Colonic mucosa (tissue), 4 donors: ENCODE measurements around the gene SPAG7. TPM values are rescaled to one million over a fixed set of nuclear protein-coding genes. Genes with fewer than 3 reads are reported as not detected.

Source experiments
- DNase-seq: peaks from one replicate; pipeline ENCODE4 v3.0.0-alpha.2; 2020
- H3K27ac ChIP-seq: fragments of 200-600 bp; one replicate; pipeline ENCODE4 v1.8.0; 2021
- H3K27me3 ChIP-seq: fragments of 200-600 bp; one replicate; pipeline ENCODE4 v1.8.0; 2021
- H3K36me3 ChIP-seq: fragments of 200-600 bp; one replicate; pipeline ENCODE4 v1.8.0; 2021
- H3K4me1 ChIP-seq: fragments of 200-600 bp; one replicate; pipeline ENCODE4 v1.8.0; 2021; ENCODE audit warnings: mild to moderate bottlenecking
- H3K4me3 ChIP-seq: fragments of 200-600 bp; one replicate; pipeline ENCODE4 v1.8.0; 2021
- H3K9ac ChIP-seq, 2 donors: one replicate each; pipeline ENCODE4 v1.7.0; 2013; ENCODE audit warnings: control low read depth in 2 of 2, low read depth in 2 of 2, low read length in 2 of 2
- H3K9me3 ChIP-seq: fragments of 200-600 bp; one replicate; pipeline ENCODE4 v1.8.0; 2021
- CTCF ChIP-seq: fragments of 200-600 bp; IDR thresholded peaks from one replicate; pipeline ENCODE4 v1.8.0; 2022; ENCODE audit warnings: antibody characterized with exemption, mild to moderate bottlenecking
- intact Hi-C: fragments of 100-400 bp; cut with DNase I; formaldehyde crosslinking; loops from one replicate; pipeline ENCODE4 v1.14.1; 2022
- total RNA-seq, 2 donors: library from RNA; stranded (reverse); fragmentation: NEBNext Ultra II Directional in 1 of 2; extraction: Animal tissue kit (Norgen Biotek cat#: 25700) in 1 of 2; gene quantifications; one replicate each; pipeline ENCODE4 v1.2.1, GENCODE V29; 2021
- donor health status: healthy.
- donor health status: DM: no; HTN: no; CAD: no.
- donor health status: DM: no; HTN: no; CAD: no.

The SPAG7 gene
- total RNA-seq, 2 donors from 2014 or later, result 47.7 to 56.4 TPM

GRCh38 chr17:4994081-4994595 lies 26.5 kb upstream of the SPAG7 start:
- peaks cover 7% of the 10 kb centered on the region for H3K4me1 ChIP-seq
- intact Hi-C loops, result no loop called here
- H3K9ac ChIP-seq, result no peak overlapping the region
- no peak overlapping the region for H3K4me3 ChIP-seq
- H3K27ac ChIP-seq, result no peak overlapping the region
- H3K27me3 ChIP-seq, result no peaks in the 10 kb centered on the region
- no peaks in the 10 kb centered on the region for H3K36me3 ChIP-seq
- H3K9me3 ChIP-seq, result no peaks in the 10 kb centered on the region
- DNase-seq, result no peak
- no peak for TF ChIP-seq CTCF

- Histone ChIP-seq H3K27ac (peak overlapping the region; percentile 96), H3K9me3 (no peaks in the 10 kb centered on the region), H3K4me1 (peaks cover 9% of the 10 kb centered on the region), H3K4me3 (peak overlapping the region; percentile 95), H3K27me3 (no peaks in the 10 kb centered on the region), H3K36me3 (peaks cover 5% of the 10 kb centered on the region), H3K9ac (peak overlapping the region; percentile 92 to 99)
- intact Hi-C loops, result no loop called here
- no peak for DNase-seq
- no peak for TF ChIP-seq CTCF
Measured at GRCh38 chr17:4987767-4988567, 20.4 kb upstream of the SPAG7 start.

- intact Hi-C loops, result no loop called here
- peak; percentile 94 for DNase-seq
- H3K27me3 ChIP-seq, result no peaks in the 10 kb centered on the region
- peaks cover 9% of the 10 kb centered on the region for H3K4me1 ChIP-seq
- peak within 1 kb of the TSS; percentile 95 for H3K4me3 ChIP-seq
- no peaks in the 10 kb centered on the region for H3K9me3 ChIP-seq
- peaks cover 5% of the 10 kb centered on the region for H3K36me3 ChIP-seq
- peak within 1 kb of the TSS; percentile 96 for H3K27ac ChIP-seq
- H3K9ac ChIP-seq, result peak within 1 kb of the TSS; percentile 92 to 99
- TF ChIP-seq CTCF, result peak; percentile 72
Measured at GRCh38 chr17:4986951-4987766, 19.5 kb upstream of the SPAG7 start, which contains the start of gene CAMTA2. CAMTA2 (minus strand) TSS chr17:4987675; CDS start chr17:4986222, 1,453 bp downstream.

- peaks cover 5% of the 10 kb centered on the region for H3K36me3 ChIP-seq
- peak; percentile 57 for DNase-seq
- H3K27ac ChIP-seq, result peak overlapping the region; percentile 96
- H3K27me3 ChIP-seq, result no peaks in the 10 kb centered on the region
- peaks cover 9% of the 10 kb centered on the region for H3K4me1 ChIP-seq
- peak overlapping the region; percentile 95 for H3K4me3 ChIP-seq
- no peaks in the 10 kb centered on the region for H3K9me3 ChIP-seq
- intact Hi-C loops, result no loop called here
- no peak for TF ChIP-seq CTCF
- H3K9ac ChIP-seq, result peak overlapping the region; percentile 92 to 99
Measured at GRCh38 chr17:4986403-4986802, 18.8 kb upstream of the SPAG7 start.

- no peak overlapping the region for H3K4me3 ChIP-seq
- no peak for TF ChIP-seq CTCF
- H3K36me3 ChIP-seq, result peaks cover 5% of the 10 kb centered on the region
- no peaks in the 10 kb centered on the region for H3K9me3 ChIP-seq
- intact Hi-C loops, result loop anchor here (5.0 kb wide), 1 partner anchor 80 kb away; no protein-coding TSS in a partner anchor
- no peak overlapping the region for H3K9ac ChIP-seq
- no peaks in the 10 kb centered on the region for H3K27me3 ChIP-seq
- H3K4me1 ChIP-seq, result no peaks in the 10 kb centered on the region
- no peak for DNase-seq
- no peak overlapping the region for H3K27ac ChIP-seq
Measured at GRCh38 chr17:4982305-4982704, 14.7 kb upstream of the SPAG7 start.
